ENCODE results near the gene HARS2. TPM values are rescaled to one million over a fixed set of nuclear protein-coding genes. Genes with fewer than 3 reads are reported as not detected.
"Not testable (repeated sequence)": the region's sequence is repeated elsewhere in the genome, so short reads cannot be mapped to it uniquely, and the experiment has no call there.

Gene HARS2
- total RNA-seq, 4 donors from 2014 or later: 16.0 to 41.6 (median 25.5) TPM

GRCh38 chr5:140658870-140659269 lies 32.4 kb upstream of the HARS2 start:
- ATAC-seq: no peak
- no peak overlapping the region for H3K27ac ChIP-seq
- peaks cover 18 to 95% of the 10 kb centered on the region in 2 donors for H3K36me3 ChIP-seq
- WGBS, 2 donors (ENCODE audit: low coverage in 1 of 2): 93 to 96% methylated on average over 8 to 17 of the region's 17 CpGs
- H3K27me3 ChIP-seq: no peaks in the 10 kb centered on the region
- no peak overlapping the region for H3K4me3 ChIP-seq
- H3K4me1 ChIP-seq: peaks cover 0 to 3% (median 0%) of the 10 kb centered on the region in 3 donors
- no peaks in the 10 kb centered on the region for H3K9me3 ChIP-seq
- TF ChIP-seq, protein P1, sequence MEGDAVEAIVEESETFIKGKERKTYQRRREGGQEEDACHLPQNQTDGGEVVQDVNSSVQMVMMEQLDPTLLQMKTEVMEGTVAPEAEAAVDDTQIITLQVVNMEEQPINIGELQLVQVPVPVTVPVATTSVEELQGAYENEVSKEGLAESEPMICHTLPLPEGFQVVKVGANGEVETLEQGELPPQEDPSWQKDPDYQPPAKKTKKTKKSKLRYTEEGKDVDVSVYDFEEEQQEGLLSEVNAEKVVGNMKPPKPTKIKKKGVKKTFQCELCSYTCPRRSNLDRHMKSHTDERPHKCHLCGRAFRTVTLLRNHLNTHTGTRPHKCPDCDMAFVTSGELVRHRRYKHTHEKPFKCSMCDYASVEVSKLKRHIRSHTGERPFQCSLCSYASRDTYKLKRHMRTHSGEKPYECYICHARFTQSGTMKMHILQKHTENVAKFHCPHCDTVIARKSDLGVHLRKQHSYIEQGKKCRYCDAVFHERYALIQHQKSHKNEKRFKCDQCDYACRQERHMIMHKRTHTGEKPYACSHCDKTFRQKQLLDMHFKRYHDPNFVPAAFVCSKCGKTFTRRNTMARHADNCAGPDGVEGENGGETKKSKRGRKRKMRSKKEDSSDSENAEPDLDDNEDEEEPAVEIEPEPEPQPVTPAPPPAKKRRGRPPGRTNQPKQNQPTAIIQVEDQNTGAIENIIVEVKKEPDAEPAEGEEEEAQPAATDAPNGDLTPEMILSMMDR (IDR thresholded peaks at IDR 0.05): no peak
- TF ChIP-seq EP300 (IDR thresholded peaks at IDR 0.05): no peak

DNA sequence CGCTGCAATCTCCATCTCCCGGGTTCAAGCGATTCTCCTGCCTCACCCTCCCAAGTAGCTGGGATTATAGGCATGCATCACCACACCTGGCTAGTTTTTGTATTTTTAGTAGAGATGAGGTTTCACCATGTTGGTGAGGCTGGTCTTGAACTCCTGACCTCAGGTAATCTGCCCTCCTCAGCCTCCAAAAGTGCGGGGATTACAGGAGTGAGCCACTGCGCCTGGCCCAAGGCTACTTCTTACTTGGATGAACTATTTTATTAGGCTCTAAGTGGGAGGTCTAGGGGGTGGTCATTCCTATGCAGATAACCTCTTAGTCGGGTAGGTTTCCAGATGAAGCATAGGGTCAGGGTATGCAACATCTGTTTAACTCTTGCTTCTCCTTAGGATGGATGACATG lies 30.9 kb upstream of the HARS2 start:
- not testable (repeated sequence) for H3K27ac ChIP-seq, H3K9me3 ChIP-seq, ATAC-seq, H3K4me3 ChIP-seq, H3K4me1 ChIP-seq, H3K27me3 ChIP-seq
- 80% methylated on average over 5 of the region's 6 CpGs; no CpG with 5 or more reads in 1 of the 2 donors for WGBS, 2 donors (ENCODE audit: low coverage in 1 of 2)
- H3K36me3 ChIP-seq: peaks cover 14 to 80% of the 10 kb centered on the region in 2 donors

- Histone ChIP-seq H3K4me3 (peak overlapping the region; percentile 74 to 78), H3K4me1 (peaks cover 0 to 31% (median 9%) of the 10 kb centered on the region in 3 donors), H3K9me3 (no peaks in the 10 kb centered on the region), H3K36me3 (peaks cover 6 to 67% of the 10 kb centered on the region in 2 donors), H3K27me3 (no peaks in the 10 kb centered on the region), H3K27ac (peak overlapping the region; percentile 67 to 88 (median 86))
- TF ChIP-seq POLR2A (IDR thresholded peaks at IDR 0.05): no peak
- no peak for TF ChIP-seq EP300 (IDR thresholded peaks at IDR 0.05)
- no peak for TF ChIP-seq POLR2AphosphoS5 (IDR thresholded peaks at IDR 0.05)
- TF ChIP-seq, protein P1 (IDR thresholded peaks at IDR 0.05): no peak
- no peak for ATAC-seq
- WGBS, 2 donors (ENCODE audit: low coverage in 1 of 2): 20 to 31% methylated on average over 1 to 13 of the region's 18 CpGs
Observed at GRCh38 chr5:140664030-140664358, 27.3 kb upstream of the HARS2 start.

DNA sequence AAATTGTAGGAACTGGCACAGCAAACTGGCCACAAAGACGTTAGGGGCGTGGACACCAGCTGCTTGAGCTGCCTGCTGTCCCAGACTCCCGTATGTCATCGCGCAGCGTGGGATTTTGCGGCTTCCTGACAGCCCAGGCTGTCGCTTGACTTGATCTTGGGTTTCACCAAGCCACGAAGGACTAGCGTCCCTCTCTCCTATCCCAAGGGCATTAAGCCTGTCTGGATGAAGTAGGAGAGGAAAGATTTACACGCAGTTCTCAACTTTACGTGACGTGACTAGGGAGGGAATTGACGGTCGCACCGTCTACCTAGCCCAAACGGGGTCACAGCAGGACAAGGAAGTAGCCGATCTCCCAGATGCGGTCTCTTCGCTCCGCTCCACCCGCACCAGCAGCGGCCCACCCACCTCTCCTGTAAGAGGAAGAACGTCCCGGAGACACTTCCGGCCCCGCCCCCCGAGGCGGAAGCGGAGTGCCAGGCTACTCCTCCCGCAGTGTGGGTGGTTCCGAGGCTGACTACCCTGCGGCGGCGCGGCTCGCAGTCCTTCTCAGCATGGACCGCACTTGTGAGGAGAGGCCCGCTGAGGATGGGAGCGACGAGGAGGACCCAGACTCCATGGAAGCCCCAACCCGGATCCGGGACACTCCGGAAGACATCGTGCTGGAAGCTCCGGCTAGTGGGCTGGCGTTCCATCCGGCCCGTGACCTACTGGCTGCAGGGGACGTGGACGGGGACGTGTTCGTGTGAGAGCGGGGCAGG lies 26.7 kb upstream of the HARS2 start, which contains the start of gene WDR55:
TSS of gene WDR55 (plus strand) at position 546 of the 761 bp plus-strand sequence. CDS start at position 555, 9 bp downstream.
- Histone ChIP-seq H3K9me3 (no peaks in the 10 kb centered on the region), H3K27me3 (no peaks in the 10 kb centered on the region), H3K4me3 (peak within 1 kb of the TSS; percentile 74 to 78), H3K27ac (peak within 1 kb of the TSS; percentile 67 to 88 (median 86)), H3K4me1 (peaks cover 0 to 31% (median 9%) of the 10 kb centered on the region in 3 donors), H3K36me3 (peaks cover 5 to 67% of the 10 kb centered on the region in 2 donors)
- ATAC-seq: peak; percentile 99
- WGBS, 2 donors (ENCODE audit: low coverage in 1 of 2): 0 to 1% methylated on average over 10 to 11 of the region's 54 CpGs
- TF ChIP-seq POLR2A (IDR thresholded peaks at IDR 0.05) (peak; percentile 61 to 65), POLR2AphosphoS5 (IDR thresholded peaks at IDR 0.05) (peak; percentile 86)
- TF ChIP-seq, protein P1 (IDR thresholded peaks at IDR 0.05): no peak

DNA sequence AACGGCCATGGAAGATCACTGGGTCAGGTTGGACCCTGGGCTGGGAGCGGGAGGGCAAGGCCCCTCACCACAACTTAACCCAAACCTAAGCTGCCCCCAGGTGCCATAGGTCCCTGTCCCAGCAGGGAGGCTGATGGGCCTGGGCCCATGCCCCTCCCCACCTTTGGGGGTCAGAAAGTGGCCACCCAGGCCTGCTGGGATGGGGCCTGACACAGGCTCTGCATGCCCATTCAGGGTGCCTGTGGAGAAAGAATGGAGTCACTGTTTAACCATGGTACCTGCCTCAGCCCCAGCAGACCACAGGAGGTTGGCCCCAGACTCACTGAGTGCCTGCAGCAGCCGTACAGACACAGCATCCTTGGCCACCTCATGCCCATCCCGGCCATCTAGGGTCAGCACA lies 20.2 kb upstream of the HARS2 start:
- H3K4me3 ChIP-seq, ATAC-seq, H3K27me3 ChIP-seq, H3K9me3 ChIP-seq, H3K27ac ChIP-seq: not testable (repeated sequence)
- Histone ChIP-seq H3K36me3 (peaks cover 0 to 93% of the 10 kb centered on the region in 2 donors), H3K4me1 (peaks cover 0 to 28% (median 3%) of the 10 kb centered on the region in 3 donors)
- whole genome bisulfite sequencing, 2 donors (ENCODE audit: low coverage in 1 of 2): no CpG with 5 or more reads among the region's 4 CpGs

DNA sequence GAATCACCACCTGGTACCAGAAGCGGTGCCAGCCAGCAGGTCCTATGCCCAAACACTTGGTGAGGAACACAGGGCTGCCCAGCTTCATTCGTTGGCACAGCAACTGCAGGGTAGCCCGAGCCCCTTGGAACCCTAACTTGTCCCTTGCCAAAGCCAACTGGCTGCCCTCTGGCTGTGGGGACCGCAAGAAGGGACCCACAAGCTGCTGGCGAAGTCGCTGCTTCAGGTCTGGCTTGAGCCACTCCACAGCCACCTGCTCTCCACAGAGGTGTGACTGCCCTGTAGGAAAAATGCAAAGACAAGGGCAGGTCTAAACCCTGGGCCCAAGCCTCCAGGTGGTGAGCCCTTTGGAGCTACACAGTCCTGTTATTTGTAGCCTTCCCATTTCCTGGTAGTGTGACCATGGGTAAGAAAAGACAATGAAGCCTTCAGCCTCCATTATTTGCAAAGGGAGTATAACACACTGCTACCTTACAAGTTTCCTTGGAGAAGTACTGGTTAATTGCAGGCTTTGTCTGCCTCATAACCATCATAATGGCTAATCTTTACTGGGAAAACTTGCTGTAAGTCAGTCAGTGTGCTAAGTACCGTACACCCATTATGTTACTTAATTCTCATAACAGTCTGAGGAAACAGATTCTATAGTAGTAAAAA lies 19.7 kb upstream of the HARS2 start:
- peaks cover 0 to 22% (median 0%) of the 10 kb centered on the region in 3 donors for H3K4me1 ChIP-seq
- no peak overlapping the region for H3K4me3 ChIP-seq
- H3K36me3 ChIP-seq: peaks cover 0 to 99% of the 10 kb centered on the region in 2 donors
- H3K9me3 ChIP-seq: no peaks in the 10 kb centered on the region
- no peak overlapping the region for H3K27ac ChIP-seq
- no peaks in the 10 kb centered on the region for H3K27me3 ChIP-seq
- 70 to 88% methylated on average over 1 of the region's 7 CpGs for WGBS, 2 donors (ENCODE audit: low coverage in 1 of 2)
- ATAC-seq: no peak
- no peak for TF ChIP-seq EP300 (IDR thresholded peaks at IDR 0.05)
- no peak for TF ChIP-seq POLR2A (IDR thresholded peaks at IDR 0.05)
- TF ChIP-seq POLR2AphosphoS5 (IDR thresholded peaks at IDR 0.05): no peak
- TF ChIP-seq, protein P1 (IDR thresholded peaks at IDR 0.05): no peak

All from gastroesophageal sphincter (tissue), 4 donors.